Keratinocyte (primary cell): ENCODE results near the gene NKX3-2.

ENCODE experiments used
- EZH2 ChIP-seq: IDR thresholded peaks from one replicate; pipeline ENCODE4 v1.6.1; 2012; ENCODE audit warnings: inconsistent platforms, mild to moderate bottlenecking, low read length, moderate library complexity
- TF ChIP-seq, protein P1 (sequence below), 3 experiments: IDR thresholded peaks in 1 of 3; conservative IDR thresholded peaks in 1 of 3; optimal IDR thresholded peaks in 1 of 3; 2 replicates in 2 of 3; 3 replicates in 1 of 3; pipeline versions ENCODE3 to v1.5.1; 2011; ENCODE audit warnings: low read length in 3 of 3, mild to moderate bottlenecking in 3 of 3, moderate library complexity in 2 of 3, control low read depth in 1 of 3, inconsistent platforms in 1 of 3; ENCODE audit not compliant: insufficient read depth in 2 of 3; ENCODE audit errors: extremely low read depth in 1 of 3

DNA sequence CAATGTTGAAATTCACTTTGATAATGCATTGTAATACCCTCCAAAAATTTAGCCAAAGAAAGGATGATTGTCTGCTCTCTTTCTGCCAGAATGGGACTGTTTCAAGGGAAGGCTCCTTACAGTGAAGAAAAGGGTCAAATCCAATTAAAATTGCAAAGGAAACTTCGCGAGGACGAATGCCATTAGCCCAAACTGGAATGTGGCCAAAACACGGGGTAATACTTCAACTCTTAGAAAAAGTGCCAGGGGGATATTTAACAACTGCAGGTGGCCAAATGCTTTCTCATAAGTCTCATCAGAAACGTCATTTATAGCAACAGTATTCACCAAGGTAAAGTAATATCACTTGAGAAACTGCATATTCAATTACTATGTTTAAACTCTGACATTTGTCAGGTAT lies 29.0 kb downstream of the NKX3-2 start:
- TF ChIP-seq, protein P1, sequence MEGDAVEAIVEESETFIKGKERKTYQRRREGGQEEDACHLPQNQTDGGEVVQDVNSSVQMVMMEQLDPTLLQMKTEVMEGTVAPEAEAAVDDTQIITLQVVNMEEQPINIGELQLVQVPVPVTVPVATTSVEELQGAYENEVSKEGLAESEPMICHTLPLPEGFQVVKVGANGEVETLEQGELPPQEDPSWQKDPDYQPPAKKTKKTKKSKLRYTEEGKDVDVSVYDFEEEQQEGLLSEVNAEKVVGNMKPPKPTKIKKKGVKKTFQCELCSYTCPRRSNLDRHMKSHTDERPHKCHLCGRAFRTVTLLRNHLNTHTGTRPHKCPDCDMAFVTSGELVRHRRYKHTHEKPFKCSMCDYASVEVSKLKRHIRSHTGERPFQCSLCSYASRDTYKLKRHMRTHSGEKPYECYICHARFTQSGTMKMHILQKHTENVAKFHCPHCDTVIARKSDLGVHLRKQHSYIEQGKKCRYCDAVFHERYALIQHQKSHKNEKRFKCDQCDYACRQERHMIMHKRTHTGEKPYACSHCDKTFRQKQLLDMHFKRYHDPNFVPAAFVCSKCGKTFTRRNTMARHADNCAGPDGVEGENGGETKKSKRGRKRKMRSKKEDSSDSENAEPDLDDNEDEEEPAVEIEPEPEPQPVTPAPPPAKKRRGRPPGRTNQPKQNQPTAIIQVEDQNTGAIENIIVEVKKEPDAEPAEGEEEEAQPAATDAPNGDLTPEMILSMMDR (optimal IDR thresholded peaks at IDR 0.05 in 1 of 3, IDR thresholded peaks at IDR 0.05 in 1 of 3, conservative IDR thresholded peaks at IDR 0.05 in 1 of 3; ENCODE audit: extremely low read depth in 1 of 3, insufficient read depth in 2 of 3, low read length in 3 of 3) = no peak
- no peak for TF ChIP-seq EZH2
